SK-N-SH (cell line): ENCODE data around the gene MAP7D3. TPM values are rescaled to one million over a fixed set of nuclear protein-coding genes. Genes with fewer than 3 reads are reported as not detected.

ENCODE experiments used
- CTCF ChIA-PET: fragments of 300-600, 350-600 bp; formaldehyde crosslinking; extraction: SDS; loops from one replicate; lab custom pipeline; 2021; lab: Yijun Ruan, JAX
- POLR2A ChIA-PET: fragments of 350-600 bp; sonication (Branson Sonifier 250); formaldehyde crosslinking; extraction: SDS; loops from one replicate; lab custom pipeline; 2020; ENCODE audit warnings: antibody characterized with exemption, inconsistent platforms; lab: Yijun Ruan, JAX
- DNase-seq: peaks from one replicate; pipeline ENCODE4 v3.0.0; 2012
- H2AFZ ChIP-seq: fragments of 200-600 bp; sonication (generic); 2 replicates; pipeline ENCODE4 v1.8.1; 2016; ENCODE audit warnings: antibody characterized with exemption, mild to moderate bottlenecking, low read depth
- H3F3A ChIP-seq: fragments of 200-600 bp; sonication (generic); replicated peaks from 2 replicates; pipeline ENCODE3; 2016; ENCODE audit warnings: antibody characterized with exemption, mild to moderate bottlenecking; ENCODE audit not compliant: insufficient read depth
- H3K27ac ChIP-seq, 2 experiments: fragments of 200-500 bp in 1 of 2; fragments of 200-600 bp in 1 of 2; sonication (Bioruptor generic) in 1 of 2; sonication (generic), shearing (Covaris generic) in 1 of 2; 2 replicates each; pipeline versions ENCODE4 v1.5.1 to v1.6.1; 2014 to 2016; ENCODE audit warnings: low read depth in 2 of 2, inconsistent platforms in 1 of 2, low read length in 1 of 2, mild to moderate bottlenecking in 1 of 2, mixed read lengths in 1 of 2
- H3K27me3 ChIP-seq: fragments of 200-600 bp; sonication (generic), shearing (Covaris generic); 2 replicates; pipeline ENCODE4 v1.6.1; 2016; ENCODE audit warnings: mixed run types; ENCODE audit not compliant: insufficient read depth
- H3K36me3 ChIP-seq, 2 experiments: fragments of 200-500 bp in 1 of 2; fragments of 200-600 bp in 1 of 2; sonication (Bioruptor generic) in 1 of 2; sonication (generic) in 1 of 2; replicated peaks in 1 of 2; 2 replicates each; pipeline versions ENCODE3 to v1.5.1; 2014 to 2016; ENCODE audit warnings: low read length in 1 of 2, mild to moderate bottlenecking in 1 of 2; ENCODE audit not compliant: insufficient read depth in 2 of 2, control insufficient read depth in 1 of 2
- H3K4me1 ChIP-seq, 2 experiments: fragments of 200-500 bp in 1 of 2; fragments of 200-600 bp in 1 of 2; sonication (Bioruptor generic) in 1 of 2; sonication (generic), shearing (Covaris generic) in 1 of 2; 2 replicates each; pipeline versions ENCODE4 v1.5.1 to v1.6.1; 2014 to 2016; ENCODE audit warnings: low read depth in 1 of 2, low read length in 1 of 2, mixed run types in 1 of 2; ENCODE audit not compliant: insufficient read depth in 2 of 2, control insufficient read depth in 1 of 2
- H3K4me2 ChIP-seq: fragments of 200-600 bp; sonication (generic), shearing (Covaris generic); 2 replicates; pipeline ENCODE4 v1.6.1; 2017; ENCODE audit warnings: mixed run types
- H3K4me3 ChIP-seq, 2 experiments: fragments of 200-500 bp in 1 of 2; fragments of 200-600 bp in 1 of 2; sonication (Bioruptor generic) in 1 of 2; sonication (generic), shearing (Covaris generic) in 1 of 2; 2 replicates each; pipeline versions ENCODE4 v1.5.1 to v1.8.1; 2014 to 2016; ENCODE audit warnings: low read depth in 2 of 2, inconsistent platforms in 1 of 2, low read length in 1 of 2, mild to moderate bottlenecking in 1 of 2, mixed read lengths in 1 of 2, moderate library complexity in 1 of 2
- H3K79me2 ChIP-seq: fragments of 200-600 bp; sonication (generic); 2 replicates; pipeline ENCODE4 v1.8.1; 2017; ENCODE audit warnings: mild to moderate bottlenecking; ENCODE audit not compliant: insufficient read depth
- H3K9ac ChIP-seq: fragments of 200-600 bp; sonication (generic); 2 replicates; pipeline ENCODE4 v1.6.1; 2017; ENCODE audit warnings: mixed run types
- H3K9me2 ChIP-seq: fragments of 200-600 bp; sonication (generic); 2 replicates; pipeline ENCODE4 v1.6.1; 2017; ENCODE audit warnings: mixed run types
- H3K9me3 ChIP-seq: fragments of 200-600 bp; sonication (generic); 2 replicates; pipeline ENCODE4 v1.6.1; 2017; ENCODE audit warnings: mixed run types, mild to moderate bottlenecking, moderate library complexity
- H4K20me1 ChIP-seq: fragments of 200-600 bp; sonication (generic); 2 replicates; pipeline ENCODE4 v1.6.1; 2017; ENCODE audit warnings: mild to moderate bottlenecking, mixed run types; ENCODE audit not compliant: insufficient read depth
- EP300 ChIP-seq, 2 experiments: IDR thresholded peaks; 2 replicates each; pipeline versions ENCODE4 v1.4.0 to v1.6.1; 2012; ENCODE audit warnings: borderline replicate concordance in 1 of 2, low read depth in 1 of 2, low read length in 1 of 2
- FOSL2 ChIP-seq: IDR thresholded peaks from 2 replicates; pipeline ENCODE4 v1.4.0; 2012; ENCODE audit warnings: low read depth, mild to moderate bottlenecking, moderate library complexity, borderline replicate concordance
- FOXJ3 ChIP-seq: sonication (generic); formaldehyde crosslinking; IDR thresholded peaks from 2 replicates; pipeline ENCODE4 v1.5.1; 2020; ENCODE audit warnings: mild to moderate bottlenecking, missing genetic modification reagents
- FOXM1 ChIP-seq: IDR thresholded peaks from 2 replicates; pipeline ENCODE4 v1.4.0; 2012; ENCODE audit warnings: low read depth, mild to moderate bottlenecking
- JUND ChIP-seq: IDR thresholded peaks from 2 replicates; pipeline ENCODE4 v1.4.0; 2012
- MEF2A ChIP-seq: IDR thresholded peaks from 2 replicates; pipeline ENCODE4 v1.4.0; 2012; ENCODE audit warnings: low read depth, borderline replicate concordance
- MXI1 ChIP-seq: IDR thresholded peaks from 2 replicates; pipeline ENCODE4 v1.6.1; 2012; ENCODE audit warnings: mild to moderate bottlenecking, low read depth, low read length, improper control_type of control experiment
- NRF1 ChIP-seq: IDR thresholded peaks from 2 replicates; pipeline ENCODE4 v1.6.1; 2012; ENCODE audit warnings: low read depth, mild to moderate bottlenecking, low read length
- POLR2AphosphoS5 ChIP-seq: IDR thresholded peaks from 2 replicates; pipeline ENCODE4 v1.6.1; 2012; ENCODE audit warnings: low read depth, low read length
- RCOR1 ChIP-seq: fragments of 150-350 bp; IDR thresholded peaks from 2 replicates; pipeline ENCODE4 v1.6.1; 2017; ENCODE audit warnings: antibody characterized with exemption, low read length
- RFX5 ChIP-seq: IDR thresholded peaks from 2 replicates; pipeline ENCODE4 v1.6.1; 2012; ENCODE audit warnings: mild to moderate bottlenecking, improper control_type of control experiment, low read length
- RXRA ChIP-seq: IDR thresholded peaks from 2 replicates; pipeline ENCODE4 v1.4.0; 2012; ENCODE audit warnings: low read depth, mild to moderate bottlenecking, borderline replicate concordance
- SIN3A ChIP-seq: IDR thresholded peaks from 2 replicates; pipeline ENCODE4 v1.6.1; 2012; ENCODE audit warnings: low read depth, mild to moderate bottlenecking, low read length, moderate library complexity, borderline replicate concordance
- TEAD4 ChIP-seq: IDR thresholded peaks from 2 replicates; pipeline ENCODE4 v1.4.0; 2012; ENCODE audit warnings: mild to moderate bottlenecking, borderline replicate concordance; ENCODE audit not compliant: insufficient read depth
- WGBS: methylation state at CpG from one replicate; pipeline ENCODE4 v1.1.6; 2017; ENCODE audit warnings: low lambda C conversion rate; 5-methylcytosine and 5-hydroxymethylcytosine counted together
- polyA plus RNA-seq, 3 experiments: library from polyadenylated mRNA; depleted of rRNA; stranded (reverse); fragments of >200 nt; gene quantifications; 2 replicates each; pipeline ENCODE4 v1.2.3, GENCODE V29; 2012
- TF ChIP-seq, protein P1 (sequence below): IDR thresholded peaks from 2 replicates; pipeline ENCODE4; 2012
- TF ChIP-seq, protein P2 (sequence below): IDR thresholded peaks from 2 replicates; pipeline ENCODE4 v1.4.0; 2012; ENCODE audit warnings: low read depth
- TF ChIP-seq, protein P3 (sequence below): IDR thresholded peaks from 2 replicates; pipeline ENCODE4 v1.4.0; 2012; ENCODE audit warnings: low read depth, borderline replicate concordance
- TF ChIP-seq, protein P4 (sequence below): fragments of 200-600 bp; sonication (generic); IDR thresholded peaks from 2 replicates; pipeline ENCODE4 v1.6.1; 2017; ENCODE audit warnings: antibody characterized with exemption, mild to moderate bottlenecking, moderate library complexity
- TF ChIP-seq, protein P5 (sequence below): fragments of 150-350 bp; IDR thresholded peaks from 2 replicates; pipeline ENCODE4 v1.6.1; 2016; ENCODE audit warnings: mild to moderate bottlenecking, low read depth, low read length
- TF ChIP-seq, protein P6 (sequence below): IDR thresholded peaks from 2 replicates; pipeline ENCODE4 v1.4.0; 2012; ENCODE audit warnings: low read depth, borderline replicate concordance

MAP7D3 gene
- polyA plus RNA-seq, 1 of the 3 experiments (the other 2 are of a cell fraction), result 5.8 TPM

DNA sequence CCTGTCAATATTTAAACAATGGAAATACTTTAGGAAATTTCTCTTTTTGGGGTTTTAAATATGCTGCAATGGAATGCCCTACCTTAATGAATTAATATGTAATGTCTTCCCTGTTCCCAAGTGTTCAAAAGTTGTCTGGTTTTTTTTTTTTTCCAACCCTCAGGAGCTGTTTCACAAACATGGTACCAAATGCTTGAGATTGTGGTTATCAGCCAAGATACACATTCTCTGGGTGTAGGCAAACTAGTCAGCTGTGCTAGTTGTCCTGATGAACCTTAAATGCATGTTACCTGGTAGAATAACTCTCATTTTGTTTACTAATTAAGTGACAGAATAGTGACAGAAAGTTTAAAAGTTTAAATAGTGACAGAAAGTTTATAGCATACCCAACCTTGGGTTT is 53.2 kb downstream of the MAP7D3 start:
- no peaks in the 10 kb centered on the region for H3K27me3 ChIP-seq
- TF ChIP-seq, protein P1, sequence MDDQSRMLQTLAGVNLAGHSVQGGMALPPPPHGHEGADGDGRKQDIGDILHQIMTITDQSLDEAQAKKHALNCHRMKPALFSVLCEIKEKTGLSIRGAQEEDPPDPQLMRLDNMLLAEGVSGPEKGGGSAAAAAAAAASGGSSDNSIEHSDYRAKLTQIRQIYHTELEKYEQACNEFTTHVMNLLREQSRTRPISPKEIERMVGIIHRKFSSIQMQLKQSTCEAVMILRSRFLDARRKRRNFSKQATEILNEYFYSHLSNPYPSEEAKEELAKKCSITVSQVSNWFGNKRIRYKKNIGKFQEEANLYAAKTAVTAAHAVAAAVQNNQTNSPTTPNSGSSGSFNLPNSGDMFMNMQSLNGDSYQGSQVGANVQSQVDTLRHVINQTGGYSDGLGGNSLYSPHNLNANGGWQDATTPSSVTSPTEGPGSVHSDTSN, result no peak
- no peak for TF ChIP-seq JUND
- no peak for TF ChIP-seq NRF1
- no peak for TF ChIP-seq SIN3A
- TF ChIP-seq, protein P2, sequence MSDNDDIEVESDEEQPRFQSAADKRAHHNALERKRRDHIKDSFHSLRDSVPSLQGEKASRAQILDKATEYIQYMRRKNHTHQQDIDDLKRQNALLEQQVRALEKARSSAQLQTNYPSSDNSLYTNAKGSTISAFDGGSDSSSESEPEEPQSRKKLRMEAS, result no peak
- TF ChIP-seq FOSL2, result no peak
- no peak for TF ChIP-seq EP300 (IDR thresholded peaks at IDR 0.05; ENCODE audit: borderline replicate concordance in 1 of 2, low read depth in 1 of 2, low read length in 1 of 2)
- H3K27ac ChIP-seq, result no peak overlapping the region
- H3K4me1 ChIP-seq, result no peaks in the 10 kb centered on the region; a peak in 1 of 4 replicates
- H3K4me3 ChIP-seq, result no peak overlapping the region
- H3K4me2 ChIP-seq, result no peak overlapping the region
- no peaks in the 10 kb centered on the region for H3K9me3 ChIP-seq
- no peaks in the 10 kb centered on the region for H4K20me1 ChIP-seq
- ChIA-PET POLR2A (no interaction called here), CTCF (interaction anchor here (1.3 to 2.2 kb wide), 2 partner anchors 27 to 170 kb away, joined by 3 to 7 read pairs; no protein-coding TSS in a partner anchor)
- no peak for DNase-seq
- no peaks in the 10 kb centered on the region for H3K79me2 ChIP-seq
- H3K9ac ChIP-seq, result no peak overlapping the region
- H2AFZ ChIP-seq, result no peak overlapping the region
- H3F3A ChIP-seq, result no peaks in the 10 kb centered on the region
- H3K36me3 ChIP-seq, result no peaks in the 10 kb centered on the region
- no peaks in the 10 kb centered on the region for H3K9me2 ChIP-seq

DNA sequence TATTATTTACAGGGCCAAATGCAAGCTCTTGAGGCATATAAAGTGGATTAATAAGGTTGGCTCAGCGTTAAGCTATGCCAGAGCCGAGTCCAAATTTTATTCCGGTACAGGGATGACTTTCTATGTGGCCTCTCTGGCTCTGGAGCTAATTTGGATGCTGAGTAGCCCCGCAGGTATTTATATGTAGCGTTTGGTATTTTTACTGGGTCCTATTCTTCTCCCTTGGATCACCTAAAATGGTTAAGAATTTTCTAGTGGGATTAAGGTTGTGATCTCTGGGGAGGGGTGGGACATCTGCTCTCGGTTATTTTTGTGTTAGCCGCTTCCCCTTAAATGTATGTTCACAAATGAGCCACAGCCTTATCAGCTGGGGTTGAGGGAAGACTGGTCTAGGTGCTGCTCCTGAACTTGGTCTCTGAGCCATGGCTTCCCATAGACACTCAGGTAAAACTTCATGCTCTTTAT is 54.5 kb downstream of the MAP7D3 start:
- H3K27ac ChIP-seq, result no peak overlapping the region
- H3K4me2 ChIP-seq, result no peak overlapping the region
- H3K9me2 ChIP-seq, result no peaks in the 10 kb centered on the region
- no peaks in the 10 kb centered on the region for H4K20me1 ChIP-seq
- no peak for DNase-seq
- H3K36me3 ChIP-seq, result no peaks in the 10 kb centered on the region
- H3F3A ChIP-seq, result no peaks in the 10 kb centered on the region
- no peaks in the 10 kb centered on the region for H3K79me2 ChIP-seq
- POLR2A ChIA-PET, result no interaction called here
- H3K4me3 ChIP-seq, result no peak overlapping the region
- H2AFZ ChIP-seq, result no peak overlapping the region
- H3K9ac ChIP-seq, result no peak overlapping the region
- no peaks in the 10 kb centered on the region for H3K27me3 ChIP-seq
- no peaks in the 10 kb centered on the region for H3K9me3 ChIP-seq
- 47% methylated on average over 7 of the region's 7 CpGs for WGBS
- no peaks in the 10 kb centered on the region; a peak in 1 of 4 replicates for H3K4me1 ChIP-seq
- CTCF ChIA-PET, result interaction anchor here (1.3 to 2.2 kb wide), 3 partner anchors 28 to 168 kb away, joined by 3 to 7 read pairs (median 3); no protein-coding TSS in a partner anchor
- TF ChIP-seq RFX5 (no peak), MXI1 (no peak), RXRA (no peak), FOXM1 (no peak), RCOR1 (no peak), POLR2AphosphoS5 (no peak), FOXJ3 (no peak), MEF2A (no peak), TEAD4 (no peak)
- TF ChIP-seq, protein P1, result no peak
- TF ChIP-seq, protein P3, sequence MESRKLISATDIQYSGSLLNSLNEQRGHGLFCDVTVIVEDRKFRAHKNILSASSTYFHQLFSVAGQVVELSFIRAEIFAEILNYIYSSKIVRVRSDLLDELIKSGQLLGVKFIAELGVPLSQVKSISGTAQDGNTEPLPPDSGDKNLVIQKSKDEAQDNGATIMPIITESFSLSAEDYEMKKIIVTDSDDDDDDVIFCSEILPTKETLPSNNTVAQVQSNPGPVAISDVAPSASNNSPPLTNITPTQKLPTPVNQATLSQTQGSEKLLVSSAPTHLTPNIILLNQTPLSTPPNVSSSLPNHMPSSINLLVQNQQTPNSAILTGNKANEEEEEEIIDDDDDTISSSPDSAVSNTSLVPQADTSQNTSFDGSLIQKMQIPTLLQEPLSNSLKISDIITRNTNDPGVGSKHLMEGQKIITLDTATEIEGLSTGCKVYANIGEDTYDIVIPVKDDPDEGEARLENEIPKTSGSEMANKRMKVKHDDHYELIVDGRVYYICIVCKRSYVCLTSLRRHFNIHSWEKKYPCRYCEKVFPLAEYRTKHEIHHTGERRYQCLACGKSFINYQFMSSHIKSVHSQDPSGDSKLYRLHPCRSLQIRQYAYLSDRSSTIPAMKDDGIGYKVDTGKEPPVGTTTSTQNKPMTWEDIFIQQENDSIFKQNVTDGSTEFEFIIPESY, result no peak
- TF ChIP-seq, protein P4, sequence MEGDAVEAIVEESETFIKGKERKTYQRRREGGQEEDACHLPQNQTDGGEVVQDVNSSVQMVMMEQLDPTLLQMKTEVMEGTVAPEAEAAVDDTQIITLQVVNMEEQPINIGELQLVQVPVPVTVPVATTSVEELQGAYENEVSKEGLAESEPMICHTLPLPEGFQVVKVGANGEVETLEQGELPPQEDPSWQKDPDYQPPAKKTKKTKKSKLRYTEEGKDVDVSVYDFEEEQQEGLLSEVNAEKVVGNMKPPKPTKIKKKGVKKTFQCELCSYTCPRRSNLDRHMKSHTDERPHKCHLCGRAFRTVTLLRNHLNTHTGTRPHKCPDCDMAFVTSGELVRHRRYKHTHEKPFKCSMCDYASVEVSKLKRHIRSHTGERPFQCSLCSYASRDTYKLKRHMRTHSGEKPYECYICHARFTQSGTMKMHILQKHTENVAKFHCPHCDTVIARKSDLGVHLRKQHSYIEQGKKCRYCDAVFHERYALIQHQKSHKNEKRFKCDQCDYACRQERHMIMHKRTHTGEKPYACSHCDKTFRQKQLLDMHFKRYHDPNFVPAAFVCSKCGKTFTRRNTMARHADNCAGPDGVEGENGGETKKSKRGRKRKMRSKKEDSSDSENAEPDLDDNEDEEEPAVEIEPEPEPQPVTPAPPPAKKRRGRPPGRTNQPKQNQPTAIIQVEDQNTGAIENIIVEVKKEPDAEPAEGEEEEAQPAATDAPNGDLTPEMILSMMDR, result no peak
- TF ChIP-seq, protein P5, sequence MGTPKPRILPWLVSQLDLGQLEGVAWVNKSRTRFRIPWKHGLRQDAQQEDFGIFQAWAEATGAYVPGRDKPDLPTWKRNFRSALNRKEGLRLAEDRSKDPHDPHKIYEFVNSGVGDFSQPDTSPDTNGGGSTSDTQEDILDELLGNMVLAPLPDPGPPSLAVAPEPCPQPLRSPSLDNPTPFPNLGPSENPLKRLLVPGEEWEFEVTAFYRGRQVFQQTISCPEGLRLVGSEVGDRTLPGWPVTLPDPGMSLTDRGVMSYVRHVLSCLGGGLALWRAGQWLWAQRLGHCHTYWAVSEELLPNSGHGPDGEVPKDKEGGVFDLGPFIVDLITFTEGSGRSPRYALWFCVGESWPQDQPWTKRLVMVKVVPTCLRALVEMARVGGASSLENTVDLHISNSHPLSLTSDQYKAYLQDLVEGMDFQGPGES, result no peak
- TF ChIP-seq, protein P6, sequence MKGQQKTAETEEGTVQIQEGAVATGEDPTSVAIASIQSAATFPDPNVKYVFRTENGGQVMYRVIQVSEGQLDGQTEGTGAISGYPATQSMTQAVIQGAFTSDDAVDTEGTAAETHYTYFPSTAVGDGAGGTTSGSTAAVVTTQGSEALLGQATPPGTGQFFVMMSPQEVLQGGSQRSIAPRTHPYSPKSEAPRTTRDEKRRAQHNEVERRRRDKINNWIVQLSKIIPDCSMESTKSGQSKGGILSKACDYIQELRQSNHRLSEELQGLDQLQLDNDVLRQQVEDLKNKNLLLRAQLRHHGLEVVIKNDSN, result no peak
